Peyer's patch (tissue), 4 donors: Measurements from ENCODE around the gene MRPL10.

ENCODE experiments used
- CTCF ChIP-seq, 6 experiments: fragments of 450-650 bp in 4 of 6; fragments of 200-600 bp in 2 of 6; sonication (generic) in 1 of 6; IDR thresholded peaks; one replicate each; pipeline ENCODE4 v1.5.1; 2017 to 2019; ENCODE audit warnings: antibody characterized with exemption in 6 of 6, mild to moderate bottlenecking in 3 of 6, moderate library complexity in 1 of 6
- POLR2A ChIP-seq, 2 donors: fragments of 450-650 bp; IDR thresholded peaks; one replicate each; pipeline ENCODE4 v1.5.1; 2017; ENCODE audit warnings: antibody characterized with exemption in 2 of 2, mild to moderate bottlenecking in 2 of 2, moderate library complexity in 2 of 2

- TF ChIP-seq CTCF (IDR thresholded peaks at IDR 0.05), result no peak
- TF ChIP-seq POLR2A (IDR thresholded peaks at IDR 0.05), result no peak
Observed at GRCh38 chr17:47855737-47856136, 24.4 kb upstream of the MRPL10 start.
